Esophagus squamous epithelium (tissue), 5 donors: ENCODE data around the gene BRINP3. TPM values are rescaled to one million over a fixed set of nuclear protein-coding genes. Genes with fewer than 3 reads are reported as not detected.

ENCODE experiments used
- DNase-seq: peaks from one replicate; lab custom pipeline; 2025; lab: John Stamatoyannopoulos, UW
- H3K27ac ChIP-seq, 4 donors: fragments of 200-600 bp; sonication (generic); one replicate each; pipeline ENCODE4 v1.5.1; 2016 to 2019; ENCODE audit warnings: mild to moderate bottlenecking in 1 of 4
- H3K27me3 ChIP-seq, 4 donors: fragments of 200-600 bp; sonication (generic); 1 replicate in 3 of 4; 2 replicates in 1 of 4; pipeline versions ENCODE4 v1.5.1 to v1.6.0; 2017 to 2021; ENCODE audit warnings: antibody characterized with exemption in 1 of 4
- H3K36me3 ChIP-seq, 3 donors: fragments of 200-600 bp; sonication (generic); one replicate each; pipeline ENCODE4 v1.5.1; 2016 to 2019
- H3K4me1 ChIP-seq, 3 donors: fragments of 200-600 bp; sonication (generic); one replicate each; pipeline ENCODE4 v1.5.1; 2017 to 2019
- H3K4me3 ChIP-seq, 4 donors: fragments of 200-600 bp; sonication (generic); 1 replicate in 3 of 4; 2 replicates in 1 of 4; pipeline ENCODE4 v1.5.1; 2016 to 2019; ENCODE audit warnings: mild to moderate bottlenecking in 2 of 4, moderate library complexity in 1 of 4
- H3K9me3 ChIP-seq, 3 donors: fragments of 200-600 bp; sonication (generic); one replicate each; pipeline ENCODE4 v1.5.1; 2016 to 2019
- POLR2A ChIP-seq, 4 donors: fragments of 450-650 bp; IDR thresholded peaks; one replicate each; pipeline ENCODE4 v1.6.1; 2017; ENCODE audit warnings: antibody characterized with exemption in 4 of 4, mild to moderate bottlenecking in 4 of 4, moderate library complexity in 3 of 4
- WGBS, 2 donors: methylation state at CpG; one replicate each; pipeline ENCODE4 v1.1.5; 2018; 5-methylcytosine and 5-hydroxymethylcytosine counted together
- intact Hi-C: fragments of 100-400 bp; cut with DNase I; formaldehyde crosslinking; loops from one replicate; pipeline ENCODE4 v1.15.0; 2022
- total RNA-seq, 4 donors: library from RNA; depleted of rRNA; stranded (reverse); fragments of >200 nt; gene quantifications; one replicate each; pipeline ENCODE4 v1.1.0, GENCODE V29; 2016
- TF ChIP-seq, protein P1 (sequence below), 6 experiments: fragments of 450-650 bp in 4 of 6; fragments of 200-600 bp in 2 of 6; sonication (generic) in 2 of 6; IDR thresholded peaks; one replicate each; pipeline ENCODE4 v1.5.1; 2016 to 2019; ENCODE audit warnings: antibody characterized with exemption in 6 of 6, mild to moderate bottlenecking in 4 of 6, moderate library complexity in 4 of 6
- donor health status: DM: yes; HTN: yes; CAD: no.

BRINP3 gene
- total RNA-seq, 4 donors from 2014 or later, result 0.50 to 0.95 TPM; not detected in 2

GRCh38 chr1:190413142-190413541, 64.5 kb downstream of the BRINP3 start:
- no peak overlapping the region for H3K4me3 ChIP-seq
- no peak for TF ChIP-seq POLR2A (IDR thresholded peaks at IDR 0.05)
- TF ChIP-seq, protein P1, sequence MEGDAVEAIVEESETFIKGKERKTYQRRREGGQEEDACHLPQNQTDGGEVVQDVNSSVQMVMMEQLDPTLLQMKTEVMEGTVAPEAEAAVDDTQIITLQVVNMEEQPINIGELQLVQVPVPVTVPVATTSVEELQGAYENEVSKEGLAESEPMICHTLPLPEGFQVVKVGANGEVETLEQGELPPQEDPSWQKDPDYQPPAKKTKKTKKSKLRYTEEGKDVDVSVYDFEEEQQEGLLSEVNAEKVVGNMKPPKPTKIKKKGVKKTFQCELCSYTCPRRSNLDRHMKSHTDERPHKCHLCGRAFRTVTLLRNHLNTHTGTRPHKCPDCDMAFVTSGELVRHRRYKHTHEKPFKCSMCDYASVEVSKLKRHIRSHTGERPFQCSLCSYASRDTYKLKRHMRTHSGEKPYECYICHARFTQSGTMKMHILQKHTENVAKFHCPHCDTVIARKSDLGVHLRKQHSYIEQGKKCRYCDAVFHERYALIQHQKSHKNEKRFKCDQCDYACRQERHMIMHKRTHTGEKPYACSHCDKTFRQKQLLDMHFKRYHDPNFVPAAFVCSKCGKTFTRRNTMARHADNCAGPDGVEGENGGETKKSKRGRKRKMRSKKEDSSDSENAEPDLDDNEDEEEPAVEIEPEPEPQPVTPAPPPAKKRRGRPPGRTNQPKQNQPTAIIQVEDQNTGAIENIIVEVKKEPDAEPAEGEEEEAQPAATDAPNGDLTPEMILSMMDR (IDR thresholded peaks at IDR 0.05), result no peak
- H3K27ac ChIP-seq, result no peak overlapping the region
- H3K36me3 ChIP-seq, result no peaks in the 10 kb centered on the region
- no peak for DNase-seq
- WGBS, 2 donors, result 81 to 89% methylated on average over 3 of the region's 3 CpGs
- H3K27me3 ChIP-seq, result no peaks in the 10 kb centered on the region
- intact Hi-C loops, result no loop called here
- no peaks in the 10 kb centered on the region for H3K4me1 ChIP-seq
- no peaks in the 10 kb centered on the region for H3K9me3 ChIP-seq

DNA sequence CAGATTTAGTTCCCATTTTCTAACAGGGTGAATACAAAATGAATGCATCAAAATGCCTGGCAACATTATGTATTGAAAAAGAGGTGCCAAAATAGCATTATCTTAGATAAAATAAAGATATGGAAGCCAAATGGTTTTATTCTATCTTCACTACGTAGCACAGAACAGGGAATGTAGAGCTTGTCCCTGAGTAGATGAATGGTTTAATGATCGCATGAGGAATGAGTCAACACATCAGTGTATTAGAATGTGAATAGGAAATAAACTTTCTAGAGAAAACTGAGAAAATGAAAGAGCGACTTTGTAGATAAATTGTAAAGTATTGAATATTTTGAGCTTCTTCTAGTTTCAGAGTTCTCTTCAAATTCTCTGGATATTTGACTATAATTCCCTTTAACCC, 74.3 kb downstream of the BRINP3 start:
- no peaks in the 10 kb centered on the region for H3K27me3 ChIP-seq
- no peak overlapping the region for H3K4me3 ChIP-seq
- H3K4me1 ChIP-seq, result no peaks in the 10 kb centered on the region
- no peaks in the 10 kb centered on the region for H3K36me3 ChIP-seq
- no peak for DNase-seq
- TF ChIP-seq POLR2A (IDR thresholded peaks at IDR 0.05), result no peak
- TF ChIP-seq, protein P1 (IDR thresholded peaks at IDR 0.05), result no peak
- intact Hi-C loops, result no loop called here
- 58 to 70% methylated on average over 3 of the region's 3 CpGs for WGBS, 2 donors
- H3K9me3 ChIP-seq, result no peaks in the 10 kb centered on the region
- H3K27ac ChIP-seq, result no peak overlapping the region

GRCh38 chr1:190399233-190399632, 78.4 kb downstream of the BRINP3 start:
- intact Hi-C loops, result no loop called here
- 52 to 61% methylated on average over 3 of the region's 3 CpGs for WGBS, 2 donors

GRCh38 chr1:190391582-190391981, 86.1 kb downstream of the BRINP3 start:
- DNase-seq, result no peak
- no peaks in the 10 kb centered on the region for H3K36me3 ChIP-seq
- H3K27me3 ChIP-seq, result no peaks in the 10 kb centered on the region
- H3K9me3 ChIP-seq, result no peaks in the 10 kb centered on the region
- intact Hi-C loops, result no loop called here
- H3K27ac ChIP-seq, result no peak overlapping the region
- TF ChIP-seq, protein P1 (IDR thresholded peaks at IDR 0.05), result no peak
- no peak for TF ChIP-seq POLR2A (IDR thresholded peaks at IDR 0.05)
- no peak overlapping the region for H3K4me3 ChIP-seq
- 68 to 71% methylated on average over 6 of the region's 6 CpGs for WGBS, 2 donors
- no peaks in the 10 kb centered on the region for H3K4me1 ChIP-seq

More at GRCh38 chr1:190399233-190399632, 78.4 kb downstream of the BRINP3 start:
- H3K4me1 ChIP-seq, result no peaks in the 10 kb centered on the region
- DNase-seq, result no peak
- no peaks in the 10 kb centered on the region for H3K27me3 ChIP-seq
- no peak for TF ChIP-seq POLR2A (IDR thresholded peaks at IDR 0.05)
- TF ChIP-seq, protein P1 (IDR thresholded peaks at IDR 0.05), result no peak
- no peak overlapping the region for H3K27ac ChIP-seq
- no peaks in the 10 kb centered on the region for H3K36me3 ChIP-seq
- H3K9me3 ChIP-seq, result no peaks in the 10 kb centered on the region
- no peak overlapping the region for H3K4me3 ChIP-seq

DNA sequence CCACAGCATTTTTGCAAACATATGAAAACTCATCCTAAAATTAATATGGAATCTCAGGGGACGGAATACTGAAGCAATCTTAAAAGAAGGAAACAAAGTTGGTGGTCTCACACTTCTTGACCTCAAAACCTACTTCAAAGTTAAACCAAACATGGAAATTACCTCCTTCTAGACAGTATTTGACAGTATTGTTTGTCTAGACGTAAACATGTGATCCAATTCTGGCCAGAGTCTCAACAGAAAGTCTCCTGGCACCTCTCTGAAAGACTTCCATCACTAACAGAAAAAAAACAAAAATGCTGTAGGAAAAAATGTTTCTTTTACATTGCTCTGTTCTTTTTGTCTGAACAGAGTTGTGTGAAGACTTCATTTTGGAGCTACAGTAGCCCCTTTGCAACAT, 99.7 kb downstream of the BRINP3 start:
- intact Hi-C loops, result no loop called here
- no peaks in the 10 kb centered on the region for H3K36me3 ChIP-seq
- DNase-seq, result no peak
- H3K27me3 ChIP-seq, result no peaks in the 10 kb centered on the region
- no peak overlapping the region for H3K27ac ChIP-seq
- no peaks in the 10 kb centered on the region for H3K9me3 ChIP-seq
- no peaks in the 10 kb centered on the region for H3K4me1 ChIP-seq
- no peak for TF ChIP-seq POLR2A (IDR thresholded peaks at IDR 0.05)
- H3K4me3 ChIP-seq, result no peak overlapping the region
- 39 to 45% methylated on average over 2 of the region's 2 CpGs for WGBS, 2 donors

- Histone ChIP-seq H3K36me3 (no peaks in the 10 kb centered on the region), H3K4me3 (no peak overlapping the region), H3K4me1 (no peaks in the 10 kb centered on the region), H3K27me3 (no peaks in the 10 kb centered on the region), H3K9me3 (no peaks in the 10 kb centered on the region), H3K27ac (no peak overlapping the region)
- TF ChIP-seq POLR2A (IDR thresholded peaks at IDR 0.05), result no peak
- TF ChIP-seq, protein P1 (IDR thresholded peaks at IDR 0.05), result no peak
- intact Hi-C loops, result no loop called here
- 63 to 67% methylated on average over 2 of the region's 2 CpGs for WGBS, 2 donors
- no peak for DNase-seq
Observed at GRCh38 chr1:190377294-190377693, 100.4 kb downstream of the BRINP3 start.
